ENCODE results near the gene INO80E. TPM values are rescaled to one million over a fixed set of nuclear protein-coding genes. Genes with fewer than 3 reads are reported as not detected.

INO80E gene
- total and polyA plus RNA-seq, 10 donors: 47.9 to 93.3 (median 71.7) TPM

- DNase-seq: no peak
- intact Hi-C loops (cut with DNase I; ENCODE audit: low total_unique reads): no loop called here
- no peak overlapping the region for H3K4me3 ChIP-seq
- H3K27ac ChIP-seq: no peak overlapping the region
- peaks cover 0 to 18% (median 15%) of the 10 kb centered on the region in 6 donors for H3K4me1 ChIP-seq
- H3K36me3 ChIP-seq: no peaks in the 10 kb centered on the region
- H3K27me3 ChIP-seq (replicated peaks in 1 of 7): peaks cover 0 to 1% (median 0%) of the 10 kb centered on the region in 7 donors
- 66 to 82% (median 78%) methylated on average over 4 of the region's 4 CpGs for WGBS, 5 donors
- H3K9me3 ChIP-seq: no peaks in the 10 kb centered on the region
- no peak for TF ChIP-seq CTCF (IDR thresholded peaks at IDR 0.05 in 8 of 11, conservative IDR thresholded peaks at IDR 0.05 in 3 of 11)
- no peak for TF ChIP-seq POLR2AphosphoS5 (IDR thresholded peaks at IDR 0.05)
- no peak for TF ChIP-seq POLR2A (IDR thresholded peaks at IDR 0.05)
These were observed 22.7 kb downstream of the INO80E start for GRCh38 chr16:30018731-30019158.

DNA sequence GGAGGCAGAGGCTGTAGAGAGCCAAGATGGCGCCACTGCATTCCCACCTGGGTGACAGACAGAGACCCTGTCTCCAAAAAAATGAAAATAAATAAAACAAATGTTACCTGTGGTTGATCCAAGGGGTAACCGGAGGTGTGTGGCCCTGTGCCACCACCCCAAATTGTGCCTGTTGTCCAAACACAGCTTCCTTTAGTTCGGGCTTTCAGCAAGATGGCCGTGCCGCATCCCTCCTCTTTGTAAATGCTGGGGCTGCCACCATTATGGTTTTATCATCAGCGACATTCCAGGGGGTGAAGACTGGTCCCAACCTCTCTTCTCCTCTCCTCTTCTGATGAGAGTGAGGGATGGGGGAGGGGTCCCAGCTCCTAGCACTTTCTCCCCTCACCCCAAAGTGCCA is 26.8 kb downstream of the INO80E start, which contains the start of gene C16orf92:
C16orf92 (plus strand) TSS at position 312 of the 400 bp plus-strand sequence. CDS start 143 bp downstream, outside the sequence.
- DNase-seq: no peak
- no peak within 1 kb of the TSS for H3K27ac ChIP-seq
- no peak for TF ChIP-seq CTCF (IDR thresholded peaks at IDR 0.05 in 8 of 11, conservative IDR thresholded peaks at IDR 0.05 in 3 of 11)
- no peak for TF ChIP-seq POLR2AphosphoS5 (IDR thresholded peaks at IDR 0.05)
- TF ChIP-seq POLR2A (IDR thresholded peaks at IDR 0.05): no peak
- peaks cover 0 to 18% (median 15%) of the 10 kb centered on the region in 6 donors for H3K4me1 ChIP-seq
- no peaks in the 10 kb centered on the region for H3K36me3 ChIP-seq
- intact Hi-C loops (cut with DNase I; ENCODE audit: low total_unique reads): loop anchor here (5.0 kb wide), 1 partner anchor 321 kb away; no protein-coding TSS in a partner anchor
- H3K9me3 ChIP-seq: no peaks in the 10 kb centered on the region
- 78 to 95% (median 90%) methylated on average over 6 of the region's 6 CpGs for WGBS, 5 donors
- H3K4me3 ChIP-seq: no peak within 1 kb of the TSS
- H3K27me3 ChIP-seq (replicated peaks in 1 of 7): peaks cover 0 to 42% (median 3%) of the 10 kb centered on the region in 7 donors

- H3K36me3 ChIP-seq: no peaks in the 10 kb centered on the region
- H3K27ac ChIP-seq: no peak overlapping the region
- H3K4me3 ChIP-seq: no peak overlapping the region
- TF ChIP-seq POLR2AphosphoS5 (IDR thresholded peaks at IDR 0.05) (no peak), CTCF (IDR thresholded peaks at IDR 0.05 in 8 of 11, conservative IDR thresholded peaks at IDR 0.05 in 3 of 11) (no peak), POLR2A (IDR thresholded peaks at IDR 0.05) (no peak)
- no peaks in the 10 kb centered on the region for H3K9me3 ChIP-seq
- 82 to 90% (median 88%) methylated on average over 11 of the region's 11 CpGs for WGBS, 5 donors
- peaks cover 0 to 49% (median 8%) of the 10 kb centered on the region in 7 donors for H3K27me3 ChIP-seq (replicated peaks in 1 of 7)
- peaks cover 0 to 18% (median 15%) of the 10 kb centered on the region in 6 donors for H3K4me1 ChIP-seq
- no peak for DNase-seq
- intact Hi-C loops (cut with DNase I; ENCODE audit: low total_unique reads): loop anchor here (5.0 kb wide), 1 partner anchor 321 kb away; no protein-coding TSS in a partner anchor
These were observed 27.5 kb downstream of the INO80E start for GRCh38 chr16:30023586-30023985.

DNA sequence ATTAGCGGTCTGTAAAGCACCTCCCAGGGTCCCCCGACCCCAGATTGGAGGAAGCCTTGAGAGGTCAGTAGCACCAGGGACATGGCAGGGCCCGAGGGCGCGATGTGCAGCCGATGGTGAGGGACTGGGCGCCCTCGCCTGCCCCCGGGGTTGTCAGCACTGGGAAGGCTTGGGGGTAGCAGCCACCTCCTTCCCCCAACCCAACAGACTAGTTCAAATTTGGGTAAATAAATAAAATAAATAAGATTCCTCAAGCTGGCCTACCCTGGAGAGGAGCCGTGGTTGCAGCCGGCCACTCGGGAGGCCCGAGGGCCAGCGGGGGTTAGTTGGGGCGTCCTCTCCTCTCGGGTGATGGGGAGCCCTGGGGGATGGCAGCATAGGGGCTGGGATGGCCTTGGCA is 28.4 kb downstream of the INO80E start:
- DNase-seq: no peak
- 78 to 86% (median 83%) methylated on average over 16 of the region's 16 CpGs for WGBS, 5 donors

More for the DNA sequence above, 28.4 kb downstream of the INO80E start:
- TF ChIP-seq POLR2AphosphoS5 (IDR thresholded peaks at IDR 0.05) (no peak), POLR2A (IDR thresholded peaks at IDR 0.05) (no peak), CTCF (IDR thresholded peaks at IDR 0.05 in 8 of 11, conservative IDR thresholded peaks at IDR 0.05 in 3 of 11) (no peak)
- peaks cover 0 to 18% (median 15%) of the 10 kb centered on the region in 6 donors for H3K4me1 ChIP-seq
- H3K36me3 ChIP-seq: no peaks in the 10 kb centered on the region
- H3K27me3 ChIP-seq (replicated peaks in 1 of 7): peaks cover 0 to 57% (median 15%) of the 10 kb centered on the region in 7 donors
- no peak overlapping the region for H3K4me3 ChIP-seq
- no peaks in the 10 kb centered on the region for H3K9me3 ChIP-seq
- intact Hi-C loops (cut with DNase I; ENCODE audit: low total_unique reads): loop anchor here (5.0 kb wide), 1 partner anchor 322 kb away; no protein-coding TSS in a partner anchor
- H3K27ac ChIP-seq: no peak overlapping the region
